GM23338 (cell line): ENCODE results near the gene TENT5A. TPM values are rescaled to one million over a fixed set of nuclear protein-coding genes. Genes with fewer than 3 reads are reported as not detected.

Experiments used
- ATAC-seq: fragments of 200-7000 bp; cut with Tn5 transposase; 3 replicates; pipeline ENCODE4 v1.9.1; 2020
- DNase-seq: peaks from one replicate; pipeline ENCODE4 v3.0.0-alpha.2; 2015; ENCODE audit warnings: low spot score
- H2AFZ ChIP-seq: fragments of 200-600 bp; sonication (generic); 2 replicates; pipeline ENCODE4 v1.8.0; 2016; ENCODE audit warnings: antibody characterized with exemption, mild to moderate bottlenecking, moderate library complexity
- H3F3A ChIP-seq: fragments of 200-600 bp; sonication (generic); replicated peaks from 2 replicates; pipeline ENCODE4 v1.8.0; 2017; ENCODE audit warnings: antibody characterized with exemption, mixed run types, low read depth
- H3K27ac ChIP-seq: fragments of 200-600 bp; sonication (generic); 2 replicates; pipeline ENCODE4 v1.6.1; 2016; ENCODE audit warnings: low read depth
- H3K27me3 ChIP-seq: fragments of 200-600 bp; sonication (generic); 2 replicates; pipeline ENCODE4 v1.8.0; 2016; ENCODE audit warnings: mild to moderate bottlenecking, mixed run types, moderate library complexity; ENCODE audit not compliant: insufficient read depth
- H3K36me3 ChIP-seq: fragments of 200-600 bp; sonication (generic); 2 replicates; pipeline ENCODE4 v1.8.0; 2016; ENCODE audit warnings: mild to moderate bottlenecking; ENCODE audit not compliant: insufficient read depth
- H3K4me1 ChIP-seq: fragments of 200-600 bp; sonication (generic); 2 replicates; pipeline ENCODE4 v1.8.0; 2016; ENCODE audit warnings: mild to moderate bottlenecking, moderate library complexity; ENCODE audit not compliant: insufficient read depth
- H3K4me2 ChIP-seq: fragments of 200-600 bp; sonication (generic); 2 replicates; pipeline ENCODE4 v1.7.1; 2017; ENCODE audit warnings: mixed run types
- H3K4me3 ChIP-seq: fragments of 200-600 bp; sonication (generic); 2 replicates; pipeline ENCODE4 v1.6.1; 2016; ENCODE audit warnings: mixed run types
- H3K79me2 ChIP-seq: fragments of 200-600 bp; sonication (generic); replicated peaks from 2 replicates; pipeline ENCODE4 v1.8.0; 2017; ENCODE audit warnings: mild to moderate bottlenecking; ENCODE audit not compliant: insufficient read depth
- H3K9me2 ChIP-seq: fragments of 200-600 bp; sonication (generic); 2 replicates; pipeline ENCODE4 v1.8.0; 2017; ENCODE audit not compliant: insufficient read depth
- H4K20me1 ChIP-seq: fragments of 200-600 bp; sonication (generic); replicated peaks from 2 replicates; pipeline ENCODE4 v1.8.0; 2017; ENCODE audit warnings: mild to moderate bottlenecking; ENCODE audit not compliant: insufficient read depth
- H3K27ac Mint-ChIP-seq: 2 replicates; pipeline ENCODE4 v1.8.0; 2020; ENCODE audit warnings: inconsistent platforms, mild to moderate bottlenecking, moderate library complexity, mixed read lengths
- H3K27me3 Mint-ChIP-seq: 3 replicates; pipeline ENCODE4 v1.8.0; 2022; ENCODE audit warnings: low read depth, mild to moderate bottlenecking, moderate library complexity, mixed read lengths, inconsistent platforms; ENCODE audit not compliant: insufficient read depth, poor library complexity
- H3K36me3 Mint-ChIP-seq: 3 replicates; pipeline ENCODE4 v1.8.0; 2021; ENCODE audit warnings: low read depth, mild to moderate bottlenecking, inconsistent platforms, moderate library complexity, mixed read lengths
- H3K4me1 Mint-ChIP-seq: 3 replicates; pipeline ENCODE4 v1.8.0; 2020; ENCODE audit warnings: mild to moderate bottlenecking, inconsistent platforms, mixed read lengths
- H3K4me3 Mint-ChIP-seq: 3 replicates; pipeline ENCODE4 v1.8.0; 2021; ENCODE audit warnings: moderate library complexity, mild to moderate bottlenecking, inconsistent platforms, mixed read lengths
- H3K9me3 Mint-ChIP-seq: 3 replicates; pipeline ENCODE4 v1.8.0; 2020; ENCODE audit warnings: moderate library complexity, mild to moderate bottlenecking, inconsistent platforms, mixed read lengths
- EZH2phosphoT487 ChIP-seq: fragments of 200-600 bp; sonication (generic); IDR thresholded peaks from one replicate; pipeline ENCODE4 v1.8.1; 2018; ENCODE audit warnings: antibody characterized with exemption; ENCODE audit not compliant: unreplicated experiment
- JUNB ChIP-seq: IDR thresholded peaks from one replicate; pipeline ENCODE4 v1.6.1; 2016; ENCODE audit warnings: antibody characterized with exemption; ENCODE audit not compliant: unreplicated experiment
- NANOG ChIP-seq: IDR thresholded peaks from 2 replicates; pipeline ENCODE4 v1.6.1; 2016; ENCODE audit warnings: antibody characterized with exemption, borderline replicate concordance
- POLR2AphosphoS5 ChIP-seq: IDR thresholded peaks from 2 replicates; pipeline ENCODE4 v1.6.1; 2016; ENCODE audit warnings: antibody characterized with exemption, low read depth
- STAT1 ChIP-seq: IDR thresholded peaks from one replicate; pipeline ENCODE4 v1.6.1; 2016; ENCODE audit warnings: antibody characterized with exemption; ENCODE audit not compliant: unreplicated experiment
- ZNF114 ChIP-seq: fragments of 250-450 bp; sonication (Bioruptor Pico); IDR thresholded peaks from 2 replicates; pipeline ENCODE4 v1.5.0; 2020; ENCODE audit warnings: mild to moderate bottlenecking, moderate library complexity
- polyA plus RNA-seq: library from polyadenylated mRNA; unstranded; fragments of >200 nt; fragmentation: Nextera tagmentation; extraction: Ambion mirVana; gene quantifications from 2 replicates; pipeline ENCODE4 v1.2.1, GENCODE V29; 2016
- total RNA-seq: library from RNA; depleted of rRNA; stranded (reverse); fragments of >200 nt; shearing (Covaris generic); gene quantifications from 2 replicates; pipeline ENCODE4 v1.2.3, GENCODE V29; 2014
- TF ChIP-seq, protein P1 (sequence below), 2 experiments: fragments of 200-600 bp in 1 of 2; sonication (generic) in 1 of 2; conservative IDR thresholded peaks; 2 replicates each; pipeline versions ENCODE4 v1.5.1 to v1.6.1; 2016 to 2017; ENCODE audit warnings: antibody characterized with exemption in 2 of 2, low read depth in 2 of 2, mild to moderate bottlenecking in 2 of 2, moderate library complexity in 1 of 2
- TF ChIP-seq, protein P2 (sequence below): IDR thresholded peaks from one replicate; pipeline ENCODE4 v1.6.1; 2018; ENCODE audit warnings: antibody characterized with exemption; ENCODE audit not compliant: unreplicated experiment

The TENT5A gene
- total and polyA plus RNA-seq, 2 experiments from 2014 or later: 3.8 to 4.7 TPM

DNA sequence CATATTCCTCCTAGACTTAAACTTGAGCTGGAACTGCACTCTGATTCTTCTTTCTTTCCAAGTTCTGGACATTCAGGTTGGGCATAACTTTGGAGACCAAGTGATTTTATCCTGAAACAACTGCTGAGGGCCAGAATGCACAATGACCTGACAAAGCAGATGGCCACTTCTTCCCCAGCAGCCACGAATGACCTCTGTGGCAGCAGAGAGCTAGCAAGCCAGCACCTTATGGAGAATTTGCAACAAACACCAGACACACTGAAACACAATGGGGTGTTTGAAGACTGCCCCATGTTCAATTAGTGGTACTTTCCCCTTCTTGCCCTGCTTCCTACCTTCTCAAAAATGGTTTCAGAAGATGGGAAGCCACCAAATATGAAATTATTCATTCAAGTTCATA lies 4.2 kb upstream of the TENT5A start:
- TF ChIP-seq, protein P1, sequence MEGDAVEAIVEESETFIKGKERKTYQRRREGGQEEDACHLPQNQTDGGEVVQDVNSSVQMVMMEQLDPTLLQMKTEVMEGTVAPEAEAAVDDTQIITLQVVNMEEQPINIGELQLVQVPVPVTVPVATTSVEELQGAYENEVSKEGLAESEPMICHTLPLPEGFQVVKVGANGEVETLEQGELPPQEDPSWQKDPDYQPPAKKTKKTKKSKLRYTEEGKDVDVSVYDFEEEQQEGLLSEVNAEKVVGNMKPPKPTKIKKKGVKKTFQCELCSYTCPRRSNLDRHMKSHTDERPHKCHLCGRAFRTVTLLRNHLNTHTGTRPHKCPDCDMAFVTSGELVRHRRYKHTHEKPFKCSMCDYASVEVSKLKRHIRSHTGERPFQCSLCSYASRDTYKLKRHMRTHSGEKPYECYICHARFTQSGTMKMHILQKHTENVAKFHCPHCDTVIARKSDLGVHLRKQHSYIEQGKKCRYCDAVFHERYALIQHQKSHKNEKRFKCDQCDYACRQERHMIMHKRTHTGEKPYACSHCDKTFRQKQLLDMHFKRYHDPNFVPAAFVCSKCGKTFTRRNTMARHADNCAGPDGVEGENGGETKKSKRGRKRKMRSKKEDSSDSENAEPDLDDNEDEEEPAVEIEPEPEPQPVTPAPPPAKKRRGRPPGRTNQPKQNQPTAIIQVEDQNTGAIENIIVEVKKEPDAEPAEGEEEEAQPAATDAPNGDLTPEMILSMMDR (conservative IDR thresholded peaks at IDR 0.05; ENCODE audit: low read depth in 2 of 2): peak in 1 of 2 experiments; percentile 14; a peak in 1 of 4 replicates
- TF ChIP-seq STAT1 (no peak), POLR2AphosphoS5 (no peak), EZH2phosphoT487 (no peak)
- Histone ChIP-seq H2AFZ (peak overlapping the region; percentile 44; the same call in 1 of the 2 replicates), H3K79me2 (no peaks in the 10 kb centered on the region), H4K20me1 (no peaks in the 10 kb centered on the region), H3K36me3 (no peaks in the 10 kb centered on the region), H3K4me3 (no peak overlapping the region), H3K4me2 (no peak overlapping the region), H3K27ac (no peak overlapping the region), H3F3A (no peaks in the 10 kb centered on the region), H3K4me1 (peaks cover 10% of the 10 kb centered on the region), H3K9me2 (no peaks in the 10 kb centered on the region), H3K27me3 (peaks cover 25% of the 10 kb centered on the region)
- ATAC-seq: no peak
- DNase-seq: no peak
- H3K27me3 Mint-ChIP-seq: peaks cover 10% of the 10 kb centered on the region
- no peaks in the 10 kb centered on the region for H3K9me3 Mint-ChIP-seq
- peaks cover 18% of the 10 kb centered on the region for H3K4me1 Mint-ChIP-seq
- no peaks in the 10 kb centered on the region for H3K36me3 Mint-ChIP-seq
- H3K27ac Mint-ChIP-seq: no peak overlapping the region
- no peak overlapping the region for H3K4me3 Mint-ChIP-seq

DNA sequence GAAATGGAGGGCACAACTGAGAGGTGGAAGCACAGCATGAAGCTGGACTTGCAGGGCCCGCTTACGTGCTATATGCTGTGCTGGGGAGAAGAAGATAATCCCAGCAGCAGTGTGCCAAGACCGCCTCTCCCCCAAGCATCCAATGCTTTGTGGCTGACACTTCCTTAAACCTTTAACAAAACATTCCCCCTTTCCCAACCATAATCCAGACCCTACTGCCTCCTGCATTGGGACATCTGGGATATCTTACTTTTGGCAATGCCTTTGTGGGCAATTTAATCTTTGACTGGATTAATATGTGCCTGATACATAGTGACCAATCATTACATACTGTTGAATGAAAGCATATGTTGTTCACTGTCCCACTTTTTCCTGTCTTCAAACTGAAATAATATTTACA lies 3.1 kb upstream of the TENT5A start:
- Histone ChIP-seq H3K4me3 (no peak overlapping the region), H3F3A (no peaks in the 10 kb centered on the region), H3K4me2 (no peak overlapping the region), H3K36me3 (no peaks in the 10 kb centered on the region), H2AFZ (no peak overlapping the region), H3K79me2 (no peaks in the 10 kb centered on the region; the same call in 1 of the 2 replicates), H4K20me1 (0 out of 2 replicates have a peak, but pooled peaks cover 6% of the 10 kb centered on the region), H3K9me2 (no peaks in the 10 kb centered on the region), H3K27ac (no peak overlapping the region), H3K27me3 (peaks cover 36% of the 10 kb centered on the region), H3K4me1 (peaks cover 12% of the 10 kb centered on the region)
- peaks cover 28% of the 10 kb centered on the region for H3K4me1 Mint-ChIP-seq
- no peak overlapping the region for H3K27ac Mint-ChIP-seq
- DNase-seq (no peak), ATAC-seq (no peak)
- no peak overlapping the region for H3K4me3 Mint-ChIP-seq
- TF ChIP-seq POLR2AphosphoS5: no peak
- no peak for TF ChIP-seq ZNF114 (CRISPR knock-in tag)
- H3K9me3 Mint-ChIP-seq: peaks cover 3% of the 10 kb centered on the region; the same call in 1 of the 3 replicates
- peaks cover 3% of the 10 kb centered on the region; the same call in 1 of the 3 replicates for H3K36me3 Mint-ChIP-seq
- H3K27me3 Mint-ChIP-seq: peaks cover 21% of the 10 kb centered on the region

DNA sequence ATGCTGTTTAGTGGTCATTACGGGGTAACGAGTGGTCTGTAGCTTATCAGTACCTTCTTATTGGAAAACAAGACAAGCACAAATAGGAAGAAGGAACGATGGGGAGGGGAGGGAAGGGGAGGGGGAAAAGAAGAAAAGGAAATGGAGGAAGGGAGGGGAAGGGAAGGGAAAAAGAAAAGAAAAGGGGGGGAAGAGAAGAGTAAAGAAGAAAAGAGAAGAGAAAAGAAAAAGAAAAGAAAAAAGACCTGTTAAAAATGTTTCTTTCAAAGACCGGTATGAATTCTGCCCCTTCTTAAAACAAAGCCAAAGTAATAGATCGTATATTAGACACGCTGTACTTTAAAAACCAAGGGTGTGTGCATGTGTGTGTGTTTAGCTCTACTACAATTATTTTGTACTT lies 2.4 kb upstream of the TENT5A start:
- Histone ChIP-seq H3K27me3 (peaks cover 43% of the 10 kb centered on the region), H2AFZ (no peak overlapping the region), H3K36me3 (no peaks in the 10 kb centered on the region), H3K27ac (no peak overlapping the region), H4K20me1 (0 out of 2 replicates have a peak, but pooled peaks cover 6% of the 10 kb centered on the region), H3F3A (no peaks in the 10 kb centered on the region), H3K79me2 (no peaks in the 10 kb centered on the region; the same call in 1 of the 2 replicates), H3K4me2 (0 out of 2 replicates have a peak overlapping the region, but pooled peaks have one; percentile 93), H3K4me3 (no peak overlapping the region), H3K4me1 (peaks cover 14% of the 10 kb centered on the region), H3K9me2 (no peaks in the 10 kb centered on the region)
- peaks cover 3% of the 10 kb centered on the region; the same call in 1 of the 3 replicates for H3K36me3 Mint-ChIP-seq
- ATAC-seq (no peak), DNase-seq (no peak)
- H3K27ac Mint-ChIP-seq: no peak overlapping the region
- H3K9me3 Mint-ChIP-seq: peaks cover 3% of the 10 kb centered on the region; the same call in 1 of the 3 replicates
- peaks cover 29% of the 10 kb centered on the region for H3K4me1 Mint-ChIP-seq
- no peak overlapping the region; the same call in 2 of the 3 replicates for H3K4me3 Mint-ChIP-seq
- H3K27me3 Mint-ChIP-seq: peaks cover 23% of the 10 kb centered on the region
- TF ChIP-seq NANOG (no peak), ZNF114 (CRISPR knock-in tag) (no peak), JUNB (no peak)
- TF ChIP-seq, protein P2, sequence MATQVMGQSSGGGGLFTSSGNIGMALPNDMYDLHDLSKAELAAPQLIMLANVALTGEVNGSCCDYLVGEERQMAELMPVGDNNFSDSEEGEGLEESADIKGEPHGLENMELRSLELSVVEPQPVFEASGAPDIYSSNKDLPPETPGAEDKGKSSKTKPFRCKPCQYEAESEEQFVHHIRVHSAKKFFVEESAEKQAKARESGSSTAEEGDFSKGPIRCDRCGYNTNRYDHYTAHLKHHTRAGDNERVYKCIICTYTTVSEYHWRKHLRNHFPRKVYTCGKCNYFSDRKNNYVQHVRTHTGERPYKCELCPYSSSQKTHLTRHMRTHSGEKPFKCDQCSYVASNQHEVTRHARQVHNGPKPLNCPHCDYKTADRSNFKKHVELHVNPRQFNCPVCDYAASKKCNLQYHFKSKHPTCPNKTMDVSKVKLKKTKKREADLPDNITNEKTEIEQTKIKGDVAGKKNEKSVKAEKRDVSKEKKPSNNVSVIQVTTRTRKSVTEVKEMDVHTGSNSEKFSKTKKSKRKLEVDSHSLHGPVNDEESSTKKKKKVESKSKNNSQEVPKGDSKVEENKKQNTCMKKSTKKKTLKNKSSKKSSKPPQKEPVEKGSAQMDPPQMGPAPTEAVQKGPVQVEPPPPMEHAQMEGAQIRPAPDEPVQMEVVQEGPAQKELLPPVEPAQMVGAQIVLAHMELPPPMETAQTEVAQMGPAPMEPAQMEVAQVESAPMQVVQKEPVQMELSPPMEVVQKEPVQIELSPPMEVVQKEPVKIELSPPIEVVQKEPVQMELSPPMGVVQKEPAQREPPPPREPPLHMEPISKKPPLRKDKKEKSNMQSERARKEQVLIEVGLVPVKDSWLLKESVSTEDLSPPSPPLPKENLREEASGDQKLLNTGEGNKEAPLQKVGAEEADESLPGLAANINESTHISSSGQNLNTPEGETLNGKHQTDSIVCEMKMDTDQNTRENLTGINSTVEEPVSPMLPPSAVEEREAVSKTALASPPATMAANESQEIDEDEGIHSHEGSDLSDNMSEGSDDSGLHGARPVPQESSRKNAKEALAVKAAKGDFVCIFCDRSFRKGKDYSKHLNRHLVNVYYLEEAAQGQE: no peak
